Measurements from ENCODE around the gene TMEM143.

Gene TMEM143

GRCh38 chr19:48391100-48392005 lies 27.6 kb upstream of the TMEM143 start, which contains the start of gene KDELR1:
KDELR1 (minus strand) TSS chr19:48391551; CDS start chr19:48391358, 193 bp downstream.
- H3K4me1 ChIP-seq, result peaks cover 64% of the 10 kb centered on the region
- TF ChIP-seq Cebpa-rat (IDR thresholded peaks at IDR 0.05), result no peak
- peaks cover 32% of the 10 kb centered on the region for H3K36me3 ChIP-seq
- H3K27ac ChIP-seq, result peak within 1 kb of the TSS; percentile 93
- peaks cover 17% of the 10 kb centered on the region; the same call in 1 of the 2 replicates for H4K20me1 ChIP-seq
- H3K27me3 ChIP-seq, result peaks cover 33% of the 10 kb centered on the region
- H3K9ac ChIP-seq, result peak within 1 kb of the TSS; percentile 95
- H3K4me2 ChIP-seq, result peak within 1 kb of the TSS; percentile 85
- H3K4me3 ChIP-seq, result peak within 1 kb of the TSS; percentile 94
- no peaks in the 10 kb centered on the region for H3K9me3 ChIP-seq

- peaks cover 41% of the 10 kb centered on the region for H3K36me3 ChIP-seq
- no peaks in the 10 kb centered on the region for H3K9me3 ChIP-seq
- peak overlapping the region; percentile 94 for H3K4me3 ChIP-seq
- peaks cover 55% of the 10 kb centered on the region for H3K4me1 ChIP-seq
- H3K27ac ChIP-seq, result peak overlapping the region; percentile 93
- peak overlapping the region; percentile 85 for H3K4me2 ChIP-seq
- TF ChIP-seq Cebpa-rat (IDR thresholded peaks at IDR 0.05), result no peak
- H3K9ac ChIP-seq, result peak overlapping the region; percentile 95
- H4K20me1 ChIP-seq, result peaks cover 17% of the 10 kb centered on the region; the same call in 1 of the 2 replicates
- H3K27me3 ChIP-seq, result peaks cover 24% of the 10 kb centered on the region
Measured at GRCh38 chr19:48390188-48391099, 26.7 kb upstream of the TMEM143 start.

- no peak overlapping the region for H3K9ac ChIP-seq
Measured at GRCh38 chr19:48386981-48387380, 23.2 kb upstream of the TMEM143 start.

GRCh38 chr19:48385461-48386087 lies 21.8 kb upstream of the TMEM143 start:
- no peak for TF ChIP-seq Cebpa-rat (IDR thresholded peaks at IDR 0.05)
- Histone ChIP-seq H3K9me3 (no peaks in the 10 kb centered on the region), H3K27ac (no peak overlapping the region), H3K4me1 (peaks cover 15% of the 10 kb centered on the region), H3K4me3 (no peak overlapping the region), H3K4me2 (no peak overlapping the region), H3K27me3 (no peaks in the 10 kb centered on the region), H4K20me1 (peaks cover 25% of the 10 kb centered on the region; the same call in 1 of the 2 replicates), H3K9ac (no peak overlapping the region), H3K36me3 (peaks cover 90% of the 10 kb centered on the region)

More at GRCh38 chr19:48386981-48387380, 23.2 kb upstream of the TMEM143 start:
- Histone ChIP-seq H3K27ac (no peak overlapping the region), H3K4me1 (peaks cover 21% of the 10 kb centered on the region), H3K4me3 (no peak overlapping the region), H3K9me3 (no peaks in the 10 kb centered on the region), H3K4me2 (no peak overlapping the region), H3K27me3 (no peaks in the 10 kb centered on the region), H4K20me1 (peaks cover 25% of the 10 kb centered on the region; the same call in 1 of the 2 replicates), H3K36me3 (peaks cover 76% of the 10 kb centered on the region)
- TF ChIP-seq Cebpa-rat (IDR thresholded peaks at IDR 0.05), result no peak

GRCh38 chr19:48382286-48382685 lies 18.5 kb upstream of the TMEM143 start:
- Histone ChIP-seq H3K4me3 (no peak overlapping the region), H3K9me3 (no peaks in the 10 kb centered on the region), H3K9ac (no peak overlapping the region), H3K4me1 (peaks cover 12% of the 10 kb centered on the region), H3K36me3 (peaks cover 71% of the 10 kb centered on the region), H3K4me2 (no peak overlapping the region), H3K27me3 (no peaks in the 10 kb centered on the region), H4K20me1 (peaks cover 16% of the 10 kb centered on the region; the same call in 1 of the 2 replicates), H3K27ac (no peak overlapping the region)
- no peak for TF ChIP-seq Cebpa-rat (IDR thresholded peaks at IDR 0.05)

GRCh38 chr19:48381178-48381950 lies 17.6 kb upstream of the TMEM143 start:
- no peak overlapping the region for H3K9ac ChIP-seq
- H3K36me3 ChIP-seq, result peaks cover 62% of the 10 kb centered on the region
- no peak overlapping the region for H3K27ac ChIP-seq
- no peaks in the 10 kb centered on the region for H3K9me3 ChIP-seq
- peaks cover 21% of the 10 kb centered on the region for H3K4me1 ChIP-seq
- peaks cover 8% of the 10 kb centered on the region; the same call in 1 of the 2 replicates for H4K20me1 ChIP-seq
- no peaks in the 10 kb centered on the region for H3K27me3 ChIP-seq
- TF ChIP-seq Cebpa-rat (IDR thresholded peaks at IDR 0.05), result no peak
- H3K4me2 ChIP-seq, result no peak overlapping the region
- H3K4me3 ChIP-seq, result no peak overlapping the region

GRCh38 chr19:48379058-48379457 lies 15.3 kb upstream of the TMEM143 start:
- H3K9me3 ChIP-seq, result no peaks in the 10 kb centered on the region
- H3K4me1 ChIP-seq, result peaks cover 44% of the 10 kb centered on the region
- peaks cover 8% of the 10 kb centered on the region; the same call in 1 of the 2 replicates for H4K20me1 ChIP-seq
- H3K27ac ChIP-seq, result no peak overlapping the region
- H3K36me3 ChIP-seq, result peaks cover 39% of the 10 kb centered on the region
- no peaks in the 10 kb centered on the region for H3K27me3 ChIP-seq
- no peak overlapping the region for H3K4me3 ChIP-seq
- H3K9ac ChIP-seq, result no peak overlapping the region
- H3K4me2 ChIP-seq, result no peak overlapping the region
- no peak for TF ChIP-seq Cebpa-rat (IDR thresholded peaks at IDR 0.05)

- no peaks in the 10 kb centered on the region for H3K9me3 ChIP-seq
- no peak overlapping the region for H3K27ac ChIP-seq
- no peak for TF ChIP-seq Cebpa-rat (IDR thresholded peaks at IDR 0.05)
- H3K27me3 ChIP-seq, result no peaks in the 10 kb centered on the region
- H3K36me3 ChIP-seq, result peaks cover 30% of the 10 kb centered on the region
- H3K9ac ChIP-seq, result no peak overlapping the region
- peaks cover 3% of the 10 kb centered on the region; the same call in 1 of the 2 replicates for H4K20me1 ChIP-seq
- peak overlapping the region; percentile 84; the same call in 1 of the 2 replicates for H3K4me2 ChIP-seq
- H3K4me1 ChIP-seq, result peaks cover 53% of the 10 kb centered on the region
- H3K4me3 ChIP-seq, result no peak overlapping the region
Measured at GRCh38 chr19:48378194-48378570, 14.4 kb upstream of the TMEM143 start.
